WERI-Rb-1 (cell line): ENCODE data around the gene RASA2.
A peak's percentile ranks its signal among the peaks of the same experiment; 100 is the strongest.

Experiments
- DNase-seq: peaks from one replicate; pipeline ENCODE4 v3.0.0-alpha.2; 2020
- H3K27ac ChIP-seq: fragments of 250-450 bp; sonication (Bioruptor Pico); 2 replicates; pipeline ENCODE4 v1.5.1; 2020; ENCODE audit warnings: mild to moderate bottlenecking, moderate library complexity
- H3K27me3 ChIP-seq: fragments of 250-450 bp; sonication (Bioruptor Pico); 2 replicates; pipeline ENCODE4 v1.5.1; 2021; ENCODE audit warnings: mild to moderate bottlenecking, low read depth, moderate library complexity; ENCODE audit not compliant: insufficient read depth, severe bottlenecking
- H3K36me3 ChIP-seq: fragments of 250-450 bp; sonication (Bioruptor Pico); 2 replicates; pipeline ENCODE4 v1.5.1; 2020; ENCODE audit warnings: mild to moderate bottlenecking, moderate library complexity
- H3K4me3 ChIP-seq: 2 replicates; pipeline ENCODE4 v1.5.1; 2011; ENCODE audit warnings: low read depth, mild to moderate bottlenecking, control low read depth, low read length
- H3K9me3 ChIP-seq: fragments of 250-450 bp; sonication (Bioruptor Pico); 2 replicates; pipeline ENCODE4 v1.5.1; 2021; ENCODE audit warnings: mild to moderate bottlenecking, moderate library complexity; ENCODE audit not compliant: severe bottlenecking
- TF ChIP-seq, protein P1 (sequence below): IDR thresholded peaks from 2 replicates; pipeline ENCODE4 v1.5.1; 2011; ENCODE audit warnings: low read depth, mild to moderate bottlenecking, control low read depth, inconsistent platforms, low read length

Gene RASA2

DNA sequence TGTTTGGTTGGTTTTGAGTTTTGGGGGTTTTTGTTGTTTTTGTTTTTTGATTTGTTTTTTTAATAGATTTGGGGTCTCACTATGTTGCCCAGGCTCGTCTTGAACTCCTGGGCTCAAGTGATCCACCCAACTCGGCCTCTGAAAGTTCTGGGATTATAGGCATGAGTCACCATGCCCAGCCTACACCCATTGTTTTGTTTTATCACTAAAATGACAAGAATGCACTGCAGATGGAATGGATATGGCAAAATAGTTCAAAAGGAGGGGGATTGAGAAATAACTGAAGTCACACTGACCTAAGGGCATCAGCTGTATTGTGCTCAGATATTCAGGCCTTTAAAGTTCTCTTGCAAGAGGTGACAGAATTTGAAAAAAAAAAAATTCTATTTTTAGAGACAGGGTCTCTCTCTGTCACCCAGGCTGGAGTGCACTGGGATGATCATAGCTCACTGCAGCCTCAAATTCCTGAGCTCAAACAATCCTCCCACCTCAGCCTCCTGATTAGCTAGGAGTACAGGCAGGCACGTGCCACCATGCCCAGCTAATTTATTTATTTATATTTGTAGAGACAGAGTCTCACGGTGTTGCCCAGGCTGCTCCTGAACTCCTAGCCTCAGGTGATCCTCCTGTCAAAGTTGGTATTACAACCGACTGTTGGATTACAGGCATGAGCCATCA, 4.4 kb upstream of the RASA2 start:
- no peak for DNase-seq
- TF ChIP-seq, protein P1, sequence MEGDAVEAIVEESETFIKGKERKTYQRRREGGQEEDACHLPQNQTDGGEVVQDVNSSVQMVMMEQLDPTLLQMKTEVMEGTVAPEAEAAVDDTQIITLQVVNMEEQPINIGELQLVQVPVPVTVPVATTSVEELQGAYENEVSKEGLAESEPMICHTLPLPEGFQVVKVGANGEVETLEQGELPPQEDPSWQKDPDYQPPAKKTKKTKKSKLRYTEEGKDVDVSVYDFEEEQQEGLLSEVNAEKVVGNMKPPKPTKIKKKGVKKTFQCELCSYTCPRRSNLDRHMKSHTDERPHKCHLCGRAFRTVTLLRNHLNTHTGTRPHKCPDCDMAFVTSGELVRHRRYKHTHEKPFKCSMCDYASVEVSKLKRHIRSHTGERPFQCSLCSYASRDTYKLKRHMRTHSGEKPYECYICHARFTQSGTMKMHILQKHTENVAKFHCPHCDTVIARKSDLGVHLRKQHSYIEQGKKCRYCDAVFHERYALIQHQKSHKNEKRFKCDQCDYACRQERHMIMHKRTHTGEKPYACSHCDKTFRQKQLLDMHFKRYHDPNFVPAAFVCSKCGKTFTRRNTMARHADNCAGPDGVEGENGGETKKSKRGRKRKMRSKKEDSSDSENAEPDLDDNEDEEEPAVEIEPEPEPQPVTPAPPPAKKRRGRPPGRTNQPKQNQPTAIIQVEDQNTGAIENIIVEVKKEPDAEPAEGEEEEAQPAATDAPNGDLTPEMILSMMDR: no peak
- no peaks in the 10 kb centered on the region for H3K27me3 ChIP-seq
- no peaks in the 10 kb centered on the region for H3K9me3 ChIP-seq
- no peak overlapping the region for H3K27ac ChIP-seq
- no peak overlapping the region for H3K4me3 ChIP-seq
- H3K36me3 ChIP-seq: no peaks in the 10 kb centered on the region

DNA sequence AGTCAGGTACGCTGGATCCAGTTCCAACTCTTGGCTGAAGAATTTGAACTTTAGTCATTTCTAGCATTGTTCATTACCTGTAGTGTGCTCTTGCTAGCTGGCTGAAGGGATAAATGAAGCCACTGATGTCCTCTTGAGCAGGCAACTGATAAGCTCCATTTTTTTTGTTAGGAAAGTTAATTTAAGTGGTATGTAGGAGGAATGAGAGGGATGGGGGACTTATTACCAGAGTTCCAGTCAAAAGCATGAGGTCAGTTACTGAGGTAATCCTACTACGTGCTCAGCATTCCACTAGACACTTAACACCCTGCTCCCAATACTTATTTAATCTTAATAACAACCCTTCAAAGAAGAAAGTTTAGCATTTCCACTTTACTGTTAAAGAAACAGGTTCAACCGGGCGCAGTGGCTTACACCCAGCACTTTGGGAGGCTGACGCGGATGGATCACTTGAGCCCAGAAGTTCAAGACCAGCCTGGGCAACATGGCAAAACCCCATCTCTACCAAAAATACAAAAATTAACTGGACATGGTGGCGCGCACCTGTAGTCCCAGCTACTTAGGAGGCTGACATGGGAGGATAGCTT, 2.0 kb upstream of the RASA2 start:
- peaks cover 3% of the 10 kb centered on the region; the same call in 1 of the 2 replicates for H3K36me3 ChIP-seq
- DNase-seq: no peak
- TF ChIP-seq, protein P1: no peak
- H3K4me3 ChIP-seq: no peak overlapping the region
- no peaks in the 10 kb centered on the region for H3K9me3 ChIP-seq
- H3K27ac ChIP-seq: no peak overlapping the region
- no peaks in the 10 kb centered on the region for H3K27me3 ChIP-seq

DNA sequence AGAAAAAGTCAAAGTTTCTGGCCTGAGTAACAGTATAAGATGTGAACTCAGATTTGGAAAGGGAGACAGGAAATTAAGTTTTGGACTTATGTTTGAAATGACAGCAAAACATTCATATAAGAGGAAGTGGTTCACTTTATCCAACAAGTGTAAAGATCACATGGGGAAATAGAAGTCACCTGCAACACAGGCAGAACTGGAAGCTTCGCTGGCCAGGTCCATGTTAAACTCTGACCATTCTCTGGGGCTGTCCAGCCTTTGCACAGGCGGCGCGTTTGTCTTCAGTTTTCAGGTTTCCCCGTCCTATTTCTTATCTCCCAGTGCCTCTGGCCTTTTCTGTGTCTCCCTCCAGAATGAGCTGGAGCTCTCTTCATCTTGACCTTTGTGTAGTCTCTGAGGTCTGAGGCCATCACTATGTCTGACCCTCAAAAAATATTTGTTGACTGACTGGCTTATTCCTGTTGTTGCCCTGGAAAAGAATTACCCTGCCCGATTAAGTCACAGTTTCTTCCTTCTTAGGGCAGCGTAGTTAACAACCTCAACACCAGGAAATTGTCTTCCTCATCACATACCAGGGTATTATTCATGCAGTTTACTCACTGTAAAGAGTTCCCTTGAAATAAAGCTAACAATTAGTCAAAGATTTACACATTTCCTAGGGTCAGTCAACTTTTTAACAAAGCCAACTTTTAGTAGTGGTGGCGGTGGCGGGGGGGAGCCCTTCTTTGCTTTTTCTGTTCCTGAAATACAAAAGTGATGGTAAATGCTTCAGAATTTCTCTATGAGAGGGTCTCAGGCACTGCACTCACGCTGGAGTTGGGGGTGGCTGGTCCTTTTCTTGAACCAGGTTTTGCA, 959 bp upstream of the RASA2 start:
- Histone ChIP-seq H3K27ac (peak overlapping the region; percentile 7; the same call in 1 of the 2 replicates), H3K9me3 (no peaks in the 10 kb centered on the region), H3K36me3 (peaks cover 3% of the 10 kb centered on the region; the same call in 1 of the 2 replicates), H3K4me3 (peak overlapping the region; percentile 52), H3K27me3 (no peaks in the 10 kb centered on the region)
- TF ChIP-seq, protein P1: no peak
- DNase-seq: no peak

DNA sequence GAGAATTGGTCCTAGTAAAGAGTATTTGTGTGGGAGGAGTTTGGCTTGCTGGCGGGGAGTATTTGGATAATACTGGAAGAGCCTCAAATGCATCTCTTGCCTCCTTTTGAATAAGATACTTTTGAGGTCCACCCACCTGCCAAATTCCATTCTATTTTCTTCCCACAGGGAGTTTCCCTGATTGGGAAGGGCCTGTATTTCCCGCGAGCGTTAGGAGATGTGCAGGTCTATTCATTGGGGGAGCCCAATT, 406 bp upstream of the RASA2 start:
- Histone ChIP-seq H3K4me3 (peak overlapping the region; percentile 52), H3K9me3 (no peaks in the 10 kb centered on the region), H3K36me3 (peaks cover 3% of the 10 kb centered on the region; the same call in 1 of the 2 replicates), H3K27ac (peak overlapping the region; percentile 7; the same call in 1 of the 2 replicates), H3K27me3 (no peaks in the 10 kb centered on the region)
- TF ChIP-seq, protein P1: no peak
- DNase-seq: no peak

DNA sequence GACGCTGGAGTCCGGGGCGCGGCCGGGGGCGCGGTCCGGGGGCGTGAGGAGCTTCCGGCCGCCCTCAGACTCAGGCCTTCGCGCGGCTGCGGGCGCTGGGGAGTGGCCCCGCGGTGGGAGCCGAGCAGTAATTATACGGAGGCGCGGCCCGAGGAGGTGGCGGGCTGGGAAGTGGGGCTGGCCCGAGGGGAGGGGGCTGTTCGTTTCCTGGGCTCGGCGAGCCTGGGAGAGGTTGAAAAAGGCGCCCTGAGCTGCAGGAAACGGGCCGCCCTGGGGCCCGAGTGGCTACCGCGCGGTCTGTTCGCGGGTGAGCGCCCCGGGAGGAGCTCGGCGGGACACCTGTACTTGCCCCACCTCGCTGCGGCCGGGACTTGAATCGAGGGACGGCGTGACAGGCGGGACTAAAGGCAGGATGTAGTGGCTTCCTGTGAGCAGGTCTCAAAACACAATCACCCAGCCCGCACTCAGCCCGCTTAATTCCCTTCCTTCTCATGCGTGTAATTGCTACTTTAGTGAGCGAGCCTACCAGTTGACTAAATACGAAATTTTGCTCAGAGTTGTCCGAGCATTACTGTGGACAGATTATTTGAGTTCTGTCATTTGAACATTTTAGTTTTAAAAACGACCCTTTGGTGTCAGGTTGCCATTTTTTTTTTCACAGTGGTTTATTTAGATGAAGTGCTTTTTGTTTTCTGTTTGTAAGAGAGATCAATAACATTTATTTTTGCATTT, 860 bp downstream of the RASA2 start:
- H3K36me3 ChIP-seq: peaks cover 3% of the 10 kb centered on the region; the same call in 1 of the 2 replicates
- peak; percentile 84 for DNase-seq
- peak overlapping the region; percentile 86 for H3K4me3 ChIP-seq
- no peaks in the 10 kb centered on the region for H3K9me3 ChIP-seq
- peak overlapping the region; percentile 85 for H3K27ac ChIP-seq
- TF ChIP-seq, protein P1: 0 out of 2 replicates have a peak, but pooled peaks have one; percentile 6
- no peaks in the 10 kb centered on the region for H3K27me3 ChIP-seq
